SK-N-SH treated with all-trans-retinoic acid at 6 μM for 48 hours (cell line): Measurements from ENCODE around the gene SRA1.

ENCODE experiments used
- ARNTL ChIP-seq: fragments of 450-650 bp; formaldehyde crosslinking; IDR thresholded peaks from 2 replicates; pipeline ENCODE4 v1.5.0; 2020; ENCODE audit warnings: low read depth, mild to moderate bottlenecking, moderate library complexity, borderline replicate concordance
- ESRRG ChIP-seq: fragments of 250-450 bp; sonication (Bioruptor Pico); IDR thresholded peaks from 2 replicates; pipeline ENCODE4 v1.6.1; 2021; ENCODE audit warnings: mild to moderate bottlenecking
- PATZ1 ChIP-seq: fragments of 250-450 bp; sonication (Bioruptor Pico); IDR thresholded peaks from 2 replicates; pipeline ENCODE4 v1.8.0; 2020; ENCODE audit warnings: mild to moderate bottlenecking, moderate library complexity, borderline replicate concordance
- RARB ChIP-seq: fragments of 250-450 bp; sonication (Bioruptor Pico); IDR thresholded peaks from 2 replicates; pipeline ENCODE4 v1.8.0; 2021; ENCODE audit warnings: mild to moderate bottlenecking, moderate library complexity
- TCF4 ChIP-seq: fragments of 250-450 bp; sonication (Bioruptor Pico); IDR thresholded peaks from 2 replicates; pipeline ENCODE4 v1.8.0; 2021; ENCODE audit warnings: mild to moderate bottlenecking, moderate library complexity, borderline replicate concordance
- TSHZ2 ChIP-seq: fragments of 250-450 bp; sonication (Bioruptor Pico); IDR thresholded peaks from 2 replicates; pipeline ENCODE4 v1.5.0; 2020; ENCODE audit warnings: mild to moderate bottlenecking, moderate library complexity
- ZC3H10 ChIP-seq: fragments of 250-450 bp; sonication (Bioruptor Pico); IDR thresholded peaks from 2 replicates; pipeline ENCODE4 v1.5.1; 2021; ENCODE audit warnings: mild to moderate bottlenecking, moderate library complexity
- ZFP3 ChIP-seq: fragments of 250-450 bp; sonication (Bioruptor Pico); IDR thresholded peaks from 2 replicates; pipeline ENCODE4 v1.5.0; 2020; ENCODE audit warnings: mild to moderate bottlenecking, moderate library complexity
- ZFP30 ChIP-seq: fragments of 450-650 bp; formaldehyde crosslinking; IDR thresholded peaks from 2 replicates; pipeline ENCODE4 v1.5.0; 2022; ENCODE audit warnings: mild to moderate bottlenecking, moderate library complexity

- TF ChIP-seq ARNTL (CRISPR knock-in tag): no peak
- TF ChIP-seq ZFP30: no peak
- no peak for TF ChIP-seq ESRRG (CRISPR knock-in tag)
- TF ChIP-seq ZC3H10: no peak
- no peak for TF ChIP-seq PATZ1
- TF ChIP-seq RARB (CRISPR knock-in tag): no peak
- TF ChIP-seq TSHZ2 (CRISPR knock-in tag): no peak
- no peak for TF ChIP-seq ZFP3 (CRISPR knock-in tag)
- no peak for TF ChIP-seq TCF4 (CRISPR knock-in tag)
Measured at GRCh38 chr5:140602147-140602546, 44.9 kb upstream of the SRA1 start.
